Skeletal muscle tissue (tissue), 4 donors: ENCODE measurements around the gene EFCC1. TPM values are rescaled to one million over a fixed set of nuclear protein-coding genes. Genes with fewer than 3 reads are reported as not detected.
A peak's percentile ranks its signal among the peaks of the same experiment; 100 is the strongest.

Source experiments
- H3K27ac ChIP-seq: one replicate; pipeline ENCODE4 v1.7.0; 2013; ENCODE audit warnings: mild to moderate bottlenecking, low read depth, low read length, inconsistent platforms
- H3K27me3 ChIP-seq, 3 donors: one replicate each; pipeline ENCODE4 v1.7.0; 2013; ENCODE audit warnings: low read length in 3 of 3; ENCODE audit not compliant: control insufficient read depth in 3 of 3, insufficient read depth in 3 of 3
- H3K36me3 ChIP-seq, 3 donors: one replicate each; pipeline ENCODE4 v1.7.0; 2013; ENCODE audit warnings: low read length in 3 of 3; ENCODE audit not compliant: control insufficient read depth in 3 of 3, insufficient read depth in 3 of 3
- H3K4me1 ChIP-seq, 3 donors: one replicate each; pipeline ENCODE4 v1.7.0; 2013; ENCODE audit warnings: low read length in 3 of 3, mild to moderate bottlenecking in 3 of 3; ENCODE audit not compliant: control insufficient read depth in 3 of 3, insufficient read depth in 3 of 3
- H3K4me3 ChIP-seq, 3 donors: one replicate each; pipeline ENCODE4 v1.7.0; 2013; ENCODE audit warnings: low read length in 3 of 3
- H3K9ac ChIP-seq, 3 donors: one replicate each; pipeline ENCODE4 v1.7.0; 2013; ENCODE audit warnings: low read length in 3 of 3, mild to moderate bottlenecking in 3 of 3, moderate library complexity in 2 of 3, low read depth in 1 of 3
- H3K9me3 ChIP-seq, 3 donors: one replicate each; pipeline ENCODE4 v1.7.0; 2013; ENCODE audit warnings: low read length in 3 of 3; ENCODE audit not compliant: control insufficient read depth in 3 of 3
- total RNA-seq: library from RNA; depleted of rRNA; stranded (reverse); fragments of >200 nt; gene quantifications from one replicate; pipeline ENCODE4 v1.2.3, GENCODE V29; 2014
- donor health status: Osteomylitis.

EFCC1 gene
- total RNA-seq, 1 donor from 2014 or later: 1.0 TPM

DNA sequence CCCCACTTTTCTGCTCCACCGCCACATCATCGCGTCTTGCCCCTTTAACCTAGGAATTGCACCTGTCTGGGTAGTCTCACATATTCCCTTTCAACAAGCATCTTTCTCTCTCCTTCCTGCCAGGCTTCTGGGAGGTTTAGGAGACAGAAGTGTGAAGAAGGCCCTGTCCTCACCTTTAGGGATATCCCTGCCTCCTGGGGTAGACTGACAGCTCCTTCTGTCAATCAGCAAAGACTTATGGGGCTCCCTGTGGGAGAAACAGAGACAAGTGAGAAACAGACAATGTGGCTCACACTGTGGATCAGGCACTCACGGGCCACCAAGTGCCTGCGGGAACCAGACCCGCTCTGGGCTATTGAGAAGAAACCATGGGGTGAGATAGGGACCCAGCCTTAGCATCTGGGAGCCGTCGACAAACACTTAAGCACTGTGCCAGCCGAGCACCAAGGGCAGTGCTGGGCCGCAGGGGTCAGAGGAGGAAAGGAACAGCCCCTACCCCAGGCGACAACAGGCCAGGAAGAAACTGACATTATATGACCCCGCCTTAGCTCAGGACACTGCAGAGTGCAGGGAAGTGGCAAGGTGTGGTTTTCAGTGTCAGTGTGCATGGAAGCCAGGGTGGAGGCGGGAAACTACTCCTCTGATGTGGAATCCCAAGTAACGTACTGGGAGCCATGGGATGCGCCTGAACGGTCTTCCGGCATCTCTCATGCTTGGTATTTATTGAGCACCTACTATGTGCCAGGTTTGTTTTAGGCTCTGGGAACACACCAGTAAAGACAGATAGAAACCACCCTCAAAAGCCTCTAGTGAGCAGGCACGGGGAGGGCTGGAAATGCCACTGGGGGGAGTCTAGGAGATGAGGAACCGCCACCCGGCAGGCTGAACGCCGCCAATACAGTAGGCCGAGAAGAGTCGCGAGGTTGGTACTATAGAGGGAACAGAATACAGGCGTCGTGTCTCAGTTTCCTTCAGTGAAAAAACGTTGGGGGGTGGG, 1.8 kb downstream of the EFCC1 start:
- peaks cover 31 to 44% (median 38%) of the 10 kb centered on the region in 3 donors for H3K27me3 ChIP-seq
- H3K4me3 ChIP-seq: peak overlapping the region; percentile 51 to 73 (median 68)
- no peak overlapping the region for H3K27ac ChIP-seq
- H3K9me3 ChIP-seq: no peaks in the 10 kb centered on the region
- peak overlapping the region in 1 of 3 donors; percentile 64 for H3K9ac ChIP-seq
- H3K4me1 ChIP-seq: peaks cover 35 to 48% (median 39%) of the 10 kb centered on the region in 3 donors
- H3K36me3 ChIP-seq: no peaks in the 10 kb centered on the region

DNA sequence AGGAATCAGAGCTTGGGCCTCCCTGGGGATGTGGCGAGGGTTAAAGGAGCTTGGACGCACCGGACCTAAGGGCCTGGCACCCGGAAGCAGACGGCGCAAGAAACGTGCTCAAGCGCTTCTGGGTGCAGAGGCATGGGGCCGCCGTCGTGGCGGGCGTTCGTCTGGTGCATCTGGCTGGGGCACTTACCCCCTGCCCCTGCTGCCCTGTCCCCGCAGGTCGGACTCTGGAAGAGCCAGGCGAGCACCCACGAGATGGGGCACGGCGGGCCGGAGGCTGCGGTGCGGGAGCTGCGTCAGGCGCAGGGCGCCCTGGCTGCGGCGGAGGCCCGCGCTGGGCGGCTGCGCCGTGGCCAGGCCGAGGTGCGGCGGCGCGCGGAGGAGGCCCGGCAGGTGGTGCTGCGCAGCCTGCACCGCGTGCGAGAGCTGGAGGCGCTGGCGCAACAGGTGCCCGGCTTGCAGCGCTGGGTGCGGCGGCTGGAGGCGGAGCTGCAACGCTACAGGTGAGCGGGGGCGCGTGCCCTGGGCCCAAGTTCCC, 2.5 kb downstream of the EFCC1 start:
- Histone ChIP-seq H3K4me1 (peaks cover 39 to 55% (median 42%) of the 10 kb centered on the region in 3 donors), H3K9ac (peak overlapping the region in 1 of 3 donors; percentile 16), H3K9me3 (no peaks in the 10 kb centered on the region), H3K27me3 (peaks cover 31 to 44% (median 38%) of the 10 kb centered on the region in 3 donors), H3K27ac (no peak overlapping the region), H3K4me3 (no peak overlapping the region), H3K36me3 (no peaks in the 10 kb centered on the region)

DNA sequence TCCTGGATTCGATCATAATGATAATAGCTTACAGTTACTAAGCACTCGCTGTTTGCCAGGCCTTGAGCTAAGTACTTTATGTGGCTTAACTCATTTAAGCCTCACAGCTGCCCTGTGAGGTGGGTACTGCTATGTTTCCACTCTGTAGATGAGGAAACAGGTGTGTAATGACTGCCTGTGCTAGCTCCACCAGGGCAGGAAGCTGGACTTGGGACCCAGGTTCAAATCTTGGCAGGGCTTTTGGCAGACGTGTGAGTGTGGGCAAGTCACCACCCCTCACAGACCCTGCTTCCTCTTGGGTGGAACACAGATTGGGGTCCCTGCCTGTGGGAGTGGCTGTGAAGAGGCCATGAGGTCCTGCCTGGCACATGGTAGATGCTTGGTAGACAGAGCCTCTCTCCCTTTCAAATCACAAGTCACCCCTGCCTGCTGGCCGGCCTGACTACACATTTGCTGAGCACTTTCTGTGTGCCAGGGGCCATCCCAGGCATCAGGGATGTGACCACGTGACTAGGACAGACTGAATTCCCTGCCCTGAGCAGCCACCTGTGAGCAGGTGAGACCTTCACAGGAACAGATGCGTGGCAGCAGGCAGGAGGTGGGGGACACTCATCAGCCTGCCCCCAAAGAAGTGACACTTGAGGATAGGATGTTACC, 3.7 kb downstream of the EFCC1 start:
- Histone ChIP-seq H3K9ac (no peak overlapping the region), H3K27me3 (peaks cover 31 to 44% (median 38%) of the 10 kb centered on the region in 3 donors), H3K9me3 (no peaks in the 10 kb centered on the region), H3K4me1 (peaks cover 39 to 56% (median 42%) of the 10 kb centered on the region in 3 donors), H3K27ac (no peak overlapping the region), H3K4me3 (no peak overlapping the region), H3K36me3 (peaks cover 0 to 2% (median 0%) of the 10 kb centered on the region in 3 donors)

DNA sequence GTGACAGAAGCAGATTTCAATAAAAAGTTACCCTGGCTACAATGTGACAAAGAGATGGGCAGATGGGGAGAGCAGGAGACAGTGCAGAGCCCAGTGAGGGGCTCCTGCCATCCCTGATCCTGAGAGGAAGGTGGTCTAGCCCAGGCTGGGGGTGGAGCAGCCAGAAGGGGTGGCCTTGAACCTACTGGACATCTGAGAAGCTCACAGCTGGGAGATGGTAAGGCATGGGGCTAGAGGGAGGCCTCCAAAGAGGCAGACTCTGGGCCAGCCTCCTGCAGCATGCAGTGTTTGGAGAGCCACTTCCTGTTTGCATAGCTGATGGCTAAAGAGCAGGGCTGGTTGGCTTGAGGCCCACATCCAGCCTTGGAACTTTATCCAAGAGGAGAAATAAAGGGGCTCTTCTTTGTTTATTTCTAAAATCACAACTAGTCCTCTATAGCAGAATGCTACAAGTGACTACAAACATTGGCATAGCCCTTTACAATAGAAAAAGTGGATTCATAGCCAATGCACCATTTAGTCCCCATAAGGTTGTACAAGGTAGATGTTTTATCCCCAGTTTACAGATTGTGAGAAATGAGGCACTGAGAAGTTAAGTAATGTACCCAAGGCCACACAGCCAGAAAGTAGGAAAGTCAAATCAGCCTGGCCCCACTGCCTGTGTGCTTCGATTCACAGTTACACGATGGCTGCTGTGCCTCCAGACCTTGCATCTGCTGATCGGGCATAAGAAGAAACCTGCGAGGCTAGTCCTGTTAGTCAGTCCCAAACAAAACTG, 4.6 kb downstream of the EFCC1 start:
- H3K9me3 ChIP-seq: no peaks in the 10 kb centered on the region
- H3K27ac ChIP-seq: no peak overlapping the region
- H3K9ac ChIP-seq: no peak overlapping the region
- peaks cover 0 to 2% (median 0%) of the 10 kb centered on the region in 3 donors for H3K36me3 ChIP-seq
- peaks cover 32 to 51% (median 34%) of the 10 kb centered on the region in 3 donors for H3K4me1 ChIP-seq
- H3K4me3 ChIP-seq: no peak overlapping the region
- peaks cover 23 to 39% (median 30%) of the 10 kb centered on the region in 3 donors for H3K27me3 ChIP-seq

GRCh38 chr3:129006864-129007263, 5.8 kb downstream of the EFCC1 start:
- Histone ChIP-seq H3K9ac (no peak overlapping the region), H3K9me3 (no peaks in the 10 kb centered on the region), H3K4me1 (peaks cover 23 to 45% (median 29%) of the 10 kb centered on the region in 3 donors), H3K4me3 (no peak overlapping the region), H3K27ac (no peak overlapping the region), H3K27me3 (peaks cover 20 to 28% (median 20%) of the 10 kb centered on the region in 3 donors), H3K36me3 (peaks cover 0 to 5% (median 0%) of the 10 kb centered on the region in 3 donors)

DNA sequence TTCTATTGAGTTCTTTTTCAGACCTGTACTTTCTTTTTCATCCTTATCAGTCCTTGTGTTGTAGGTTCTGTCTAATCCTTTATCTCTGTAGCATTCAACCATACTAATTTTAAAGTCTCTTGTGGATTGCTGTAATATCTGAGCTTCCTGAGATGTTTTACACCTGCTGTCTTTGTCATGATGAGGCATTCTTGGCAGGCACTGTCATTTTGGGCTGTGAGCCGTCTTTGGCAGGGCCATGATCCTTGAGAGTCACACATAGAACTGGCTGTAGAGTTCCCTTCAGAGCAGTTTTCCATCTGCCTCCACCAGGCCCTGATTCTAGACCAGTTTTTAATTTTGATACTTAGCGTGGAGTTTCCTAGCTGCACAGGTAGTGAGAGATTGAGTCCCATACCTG, 6.7 kb downstream of the EFCC1 start:
- H3K9me3 ChIP-seq: no peaks in the 10 kb centered on the region
- H3K4me3 ChIP-seq: no peak overlapping the region
- H3K9ac ChIP-seq: no peak overlapping the region
- peaks cover 0 to 5% (median 0%) of the 10 kb centered on the region in 3 donors for H3K36me3 ChIP-seq
- peaks cover 18 to 40% (median 25%) of the 10 kb centered on the region in 3 donors for H3K4me1 ChIP-seq
- peaks cover 11 to 19% (median 12%) of the 10 kb centered on the region in 3 donors for H3K27me3 ChIP-seq
- H3K27ac ChIP-seq: no peak overlapping the region

DNA sequence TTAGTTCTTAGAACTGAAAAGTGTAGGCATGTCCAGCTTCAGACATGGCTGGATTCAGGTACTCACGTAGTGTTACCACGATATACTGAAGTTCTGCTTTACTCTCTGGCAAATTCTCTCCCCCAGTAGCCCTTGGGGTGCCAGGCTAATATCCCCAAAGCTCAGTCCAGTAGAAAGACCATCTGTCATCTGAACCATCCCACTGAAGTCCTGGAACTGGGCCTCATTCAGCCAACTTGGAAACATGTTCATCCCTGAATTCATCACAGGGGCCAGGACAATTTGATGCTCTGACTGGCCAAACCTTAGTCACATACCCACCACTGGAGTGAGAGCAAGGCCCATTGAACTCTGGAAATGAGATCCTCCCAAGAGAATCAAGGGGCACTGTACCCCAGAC, 8.2 kb downstream of the EFCC1 start:
- Histone ChIP-seq H3K4me1 (peaks cover 18 to 33% (median 20%) of the 10 kb centered on the region in 3 donors), H3K27ac (no peak overlapping the region), H3K4me3 (no peak overlapping the region)

DNA sequence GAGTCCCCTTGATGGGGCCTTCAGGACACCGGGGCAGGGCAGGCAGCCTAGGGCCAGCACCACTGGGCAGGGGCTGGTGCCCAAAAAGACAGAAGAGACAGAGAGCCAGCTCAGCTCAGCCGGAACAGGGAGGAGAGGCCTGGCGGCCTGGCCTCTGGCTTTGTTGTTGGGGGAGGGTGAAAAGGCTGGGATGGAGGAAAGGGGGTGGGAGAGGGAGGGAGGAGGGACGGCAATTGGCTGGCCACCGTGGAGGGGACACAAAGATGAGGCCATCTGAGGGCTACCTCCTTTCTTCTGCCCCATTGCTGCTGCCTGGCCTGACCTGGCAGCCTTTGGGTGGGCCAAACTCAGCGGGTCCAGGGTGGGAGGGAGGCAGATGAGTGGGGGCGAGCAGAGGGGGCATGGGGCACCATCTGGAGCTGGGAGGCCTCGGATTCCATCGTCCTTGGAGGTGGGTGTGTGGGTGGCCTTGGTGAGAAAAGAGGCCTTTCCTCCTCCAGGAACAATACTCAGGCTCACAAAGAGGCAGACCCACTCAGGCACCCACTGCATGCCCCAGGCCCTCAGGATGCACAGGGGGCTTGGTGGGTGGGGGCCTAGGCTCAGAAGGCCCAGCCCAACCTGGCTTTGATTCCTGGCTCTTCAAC, 9.3 kb downstream of the EFCC1 start:
- Histone ChIP-seq H3K27ac (no peak overlapping the region), H3K4me3 (no peak overlapping the region), H3K27me3 (peaks cover 0 to 2% (median 0%) of the 10 kb centered on the region in 3 donors), H3K36me3 (peaks cover 0 to 5% (median 0%) of the 10 kb centered on the region in 3 donors), H3K4me1 (peaks cover 12 to 24% (median 20%) of the 10 kb centered on the region in 3 donors), H3K9ac (no peak overlapping the region), H3K9me3 (no peaks in the 10 kb centered on the region)

More for the DNA sequence above, 8.2 kb downstream of the EFCC1 start:
- H3K27me3 ChIP-seq: peaks cover 0 to 7% (median 4%) of the 10 kb centered on the region in 3 donors
- no peak overlapping the region for H3K9ac ChIP-seq
- no peaks in the 10 kb centered on the region for H3K9me3 ChIP-seq
- H3K36me3 ChIP-seq: peaks cover 0 to 5% (median 0%) of the 10 kb centered on the region in 3 donors

GRCh38 chr3:129013491-129013891, 12.4 kb downstream of the EFCC1 start:
- no peaks in the 10 kb centered on the region for H3K27me3 ChIP-seq
- no peak overlapping the region for H3K4me3 ChIP-seq
- no peak overlapping the region for H3K27ac ChIP-seq
- peaks cover 0 to 5% (median 0%) of the 10 kb centered on the region in 3 donors for H3K36me3 ChIP-seq
- H3K9me3 ChIP-seq: no peaks in the 10 kb centered on the region
- peaks cover 19 to 26% (median 21%) of the 10 kb centered on the region in 3 donors for H3K4me1 ChIP-seq
- no peak overlapping the region for H3K9ac ChIP-seq
